Measurements from ENCODE around the gene SMARCAD1. TPM values are rescaled to one million over a fixed set of nuclear protein-coding genes. Genes with fewer than 3 reads are reported as not detected.

SMARCAD1 gene
- total RNA-seq, result 10 to 100 TPM; 36.0 to 37.0 TPM

- CTCF ChIA-PET, result no interaction called here
- POLR2A ChIA-PET, result no interaction called here
Observed at GRCh38 chr4:94207469-94208224, at the start of gene SMARCAD1. SMARCAD1 (plus strand) TSS chr4:94207865; CDS start chr4:94208395, 530 bp downstream.

GRCh38 chr4:94158883-94159282 is 48.8 kb upstream of the SMARCAD1 start:
- CTCF ChIA-PET, result interaction anchor here (0.7 kb wide), 1 partner anchor 498 kb away, joined by 4 read pairs; no protein-coding TSS in a partner anchor

GRCh38 chr4:94159790-94160189 is 47.9 kb upstream of the SMARCAD1 start:
- CTCF ChIA-PET, result interaction anchor here (0.6 to 0.7 kb wide), 2 partner anchors 20 to 237 kb away, joined by 3 to 4 read pairs; no protein-coding TSS in a partner anchor
- POLR2A ChIA-PET, result no interaction called here

More at GRCh38 chr4:94158883-94159282, 48.8 kb upstream of the SMARCAD1 start:
- POLR2A ChIA-PET, result no interaction called here

- CTCF ChIA-PET, result no interaction called here
- POLR2A ChIA-PET, result no interaction called here
Observed at GRCh38 chr4:94160774-94161173, 46.9 kb upstream of the SMARCAD1 start.

- ChIA-PET POLR2A (no interaction called here), CTCF (no interaction called here)
Observed at GRCh38 chr4:94165256-94165655, 42.4 kb upstream of the SMARCAD1 start.

GRCh38 chr4:94168321-94168720 is 39.3 kb upstream of the SMARCAD1 start:
- POLR2A ChIA-PET, result no interaction called here

GRCh38 chr4:94169803-94170372 is 37.8 kb upstream of the SMARCAD1 start:
- POLR2A ChIA-PET, result no interaction called here
- CTCF ChIA-PET, result no interaction called here

More at GRCh38 chr4:94168321-94168720, 39.3 kb upstream of the SMARCAD1 start:
- CTCF ChIA-PET, result no interaction called here

- POLR2A ChIA-PET, result no interaction called here
- CTCF ChIA-PET, result no interaction called here
Observed at GRCh38 chr4:94171616-94172015, 36.0 kb upstream of the SMARCAD1 start.

- ChIA-PET CTCF (no interaction called here), POLR2A (no interaction called here)
Observed at GRCh38 chr4:94175553-94176261, 32.0 kb upstream of the SMARCAD1 start.

- CTCF ChIA-PET, result no interaction called here
- POLR2A ChIA-PET, result no interaction called here
Observed at GRCh38 chr4:94177822-94178221, 29.8 kb upstream of the SMARCAD1 start.

- CTCF ChIA-PET, result no interaction called here
- POLR2A ChIA-PET, result no interaction called here
Observed at GRCh38 chr4:94181815-94182214, 25.9 kb upstream of the SMARCAD1 start.

- CTCF ChIA-PET, result no interaction called here
- POLR2A ChIA-PET, result no interaction called here
Observed at GRCh38 chr4:94202769-94203168, 4.9 kb upstream of the SMARCAD1 start.

- CTCF ChIA-PET, result no interaction called here
- POLR2A ChIA-PET, result no interaction called here
Observed at GRCh38 chr4:94208266-94208665, 601 bp downstream of the SMARCAD1 start.

GRCh38 chr4:94208918-94209317 is 1.3 kb downstream of the SMARCAD1 start:
- POLR2A ChIA-PET, result no interaction called here
- CTCF ChIA-PET, result no interaction called here

GRCh38 chr4:94211861-94212260 is 4.2 kb downstream of the SMARCAD1 start:
- ChIA-PET POLR2A (no interaction called here), CTCF (no interaction called here)

- ChIA-PET POLR2A (no interaction called here), CTCF (no interaction called here)
Observed at GRCh38 chr4:94214703-94215319, 7.1 kb downstream of the SMARCAD1 start.

- CTCF ChIA-PET, result no interaction called here
- POLR2A ChIA-PET, result no interaction called here
Observed at GRCh38 chr4:94216394-94216793, 8.7 kb downstream of the SMARCAD1 start.

- ChIA-PET POLR2A (no interaction called here), CTCF (no interaction called here)
Observed at GRCh38 chr4:94219402-94219801, 11.7 kb downstream of the SMARCAD1 start.

GRCh38 chr4:94221916-94222315 is 14.3 kb downstream of the SMARCAD1 start:
- CTCF ChIA-PET, result no interaction called here
- POLR2A ChIA-PET, result no interaction called here

- CTCF ChIA-PET, result no interaction called here
- POLR2A ChIA-PET, result no interaction called here
Observed at GRCh38 chr4:94225449-94225848, 17.8 kb downstream of the SMARCAD1 start.

- ChIA-PET CTCF (no interaction called here), POLR2A (no interaction called here)
Observed at GRCh38 chr4:94226763-94227162, 19.1 kb downstream of the SMARCAD1 start.

Measured in activated CD8-positive, alpha-beta memory T cell treated with anti-CD3 and anti-CD28 coated beads for 36 hours (primary cell).